Neural cell (in vitro differentiated cells): ENCODE measurements around the gene MARS1. TPM values are rescaled to one million over a fixed set of nuclear protein-coding genes. Genes with fewer than 3 reads are reported as not detected.
"Not testable (repeated sequence)": the region's sequence is repeated elsewhere in the genome, so short reads cannot be mapped to it uniquely, and the experiment has no call there.

Experiments used
- H2AFZ ChIP-seq: fragments of 200-600, 300-800 bp; sonication (generic), shearing (Covaris generic); 2 replicates; pipeline ENCODE4 v1.6.0; 2014; ENCODE audit warnings: low read depth, mild to moderate bottlenecking, antibody characterized with exemption, low read length, moderate library complexity
- H3F3A ChIP-seq: fragments of 200-600 bp; shearing (Covaris generic); 2 replicates; pipeline ENCODE4 v1.6.1; 2016; ENCODE audit warnings: mild to moderate bottlenecking, moderate library complexity, mixed read lengths, antibody characterized with exemption, low read length; ENCODE audit not compliant: insufficient read depth, poor library complexity, severe bottlenecking
- H3K27ac ChIP-seq: fragments of 200-600, 300-800 bp; sonication (generic), shearing (Covaris generic); 2 replicates; pipeline ENCODE4 v1.5.1; 2014; ENCODE audit warnings: mild to moderate bottlenecking, low read length, moderate library complexity
- H3K27me3 ChIP-seq: fragments of 300-800, 200-600 bp; sonication (generic), shearing (Covaris generic); 2 replicates; pipeline ENCODE4 v1.6.0; 2014; ENCODE audit warnings: mild to moderate bottlenecking, low read depth, low read length, moderate library complexity; ENCODE audit not compliant: insufficient read depth
- H3K36me3 ChIP-seq: fragments of 300-800, 200-600 bp; sonication (generic), shearing (Covaris generic); 2 replicates; pipeline ENCODE4 v1.5.1; 2014; ENCODE audit warnings: mild to moderate bottlenecking, antibody characterized with exemption, low read length, moderate library complexity; ENCODE audit not compliant: insufficient read depth
- H3K4me2 ChIP-seq: fragments of 300-800, 200-600 bp; sonication (generic), shearing (Covaris generic); 2 replicates; pipeline ENCODE4 v1.6.0; 2014; ENCODE audit warnings: mild to moderate bottlenecking, low read length
- H3K4me3 ChIP-seq: fragments of 300-800, 200-600 bp; sonication (generic), shearing (Covaris generic); 2 replicates; pipeline ENCODE4 v1.5.1; 2014; ENCODE audit warnings: mild to moderate bottlenecking, low read length, moderate library complexity
- H3K79me2 ChIP-seq: fragments of 200-600 bp; shearing (Covaris generic); replicated peaks from 2 replicates; pipeline ENCODE4 v1.6.0; 2014; ENCODE audit warnings: mild to moderate bottlenecking, low read length, moderate library complexity; ENCODE audit not compliant: insufficient read depth
- H3K9ac ChIP-seq: fragments of 300-800, 200-600 bp; sonication (generic), shearing (Covaris generic); 2 replicates; pipeline ENCODE4 v1.6.1; 2016; ENCODE audit warnings: mild to moderate bottlenecking, low read length, mixed read lengths
- H3K9me2 ChIP-seq: fragments of 200-600 bp; shearing (Covaris generic); 2 replicates; pipeline ENCODE4 v1.6.1; 2016; ENCODE audit warnings: mild to moderate bottlenecking, low read length, mixed read lengths; ENCODE audit not compliant: insufficient read depth
- H3K9me3 ChIP-seq: fragments of 200-600, 300-800 bp; sonication (generic), shearing (Covaris generic); 2 replicates; pipeline ENCODE4 v1.6.1; 2016; ENCODE audit warnings: mild to moderate bottlenecking, mixed run types, low read length, moderate library complexity, mixed read lengths
- H4K20me1 ChIP-seq: fragments of 200-600 bp; shearing (Covaris generic); 2 replicates; pipeline ENCODE4 v1.6.1; 2016; ENCODE audit warnings: mild to moderate bottlenecking, mixed run types; ENCODE audit not compliant: insufficient read depth
- EP300 ChIP-seq: fragments of 450-650 bp; conservative IDR thresholded peaks from 2 replicates; pipeline ENCODE4 v1.6.1; 2014; ENCODE audit warnings: antibody characterized with exemption, mild to moderate bottlenecking, moderate library complexity; ENCODE audit not compliant: poor library complexity, severe bottlenecking
- EZH2 ChIP-seq: fragments of 200-600, 300-800 bp; shearing (Covaris generic), sonication (generic); IDR thresholded peaks from 2 replicates; pipeline ENCODE4 v1.6.1; 2014; ENCODE audit warnings: antibody characterized with exemption, low read length, borderline replicate concordance, mild to moderate bottlenecking; ENCODE audit not compliant: insufficient read depth, poor library complexity, severe bottlenecking
- MXI1 ChIP-seq: fragments of 450-650 bp; conservative IDR thresholded peaks from 2 replicates; pipeline ENCODE4 v1.6.1; 2014; ENCODE audit warnings: antibody characterized with exemption, mild to moderate bottlenecking; ENCODE audit not compliant: poor library complexity, severe bottlenecking
- POLR2AphosphoS5 ChIP-seq: IDR thresholded peaks from 2 replicates; pipeline ENCODE4 v1.6.1; 2012
- RAD21 ChIP-seq: fragments of 450-650 bp; conservative IDR thresholded peaks from 2 replicates; pipeline ENCODE4 v1.6.1; 2014; ENCODE audit warnings: antibody characterized with exemption, mild to moderate bottlenecking, moderate library complexity
- SMC3 ChIP-seq: fragments of 450-650 bp; conservative IDR thresholded peaks from 2 replicates; pipeline ENCODE4 v1.6.1; 2014; ENCODE audit warnings: antibody characterized with exemption, mild to moderate bottlenecking, moderate library complexity; ENCODE audit not compliant: poor library complexity
- TAF1 ChIP-seq: IDR thresholded peaks from 2 replicates; pipeline ENCODE4 v1.6.1; 2012; ENCODE audit warnings: low read depth
- polyA plus RNA-seq: library from polyadenylated mRNA; depleted of rRNA; stranded (reverse); fragments of >200 nt; gene quantifications from 2 replicates; pipeline ENCODE4 v1.2.3, GENCODE V29; 2014
- TF ChIP-seq, protein P1 (sequence below): fragments of 450-650 bp; IDR thresholded peaks from 2 replicates; pipeline ENCODE4 v1.5.1; 2014; ENCODE audit warnings: antibody characterized with exemption, mild to moderate bottlenecking, moderate library complexity; ENCODE audit not compliant: poor library complexity, severe bottlenecking
- TF ChIP-seq, protein P2 (sequence below): IDR thresholded peaks from 2 replicates; pipeline ENCODE4 v1.6.1; 2012; ENCODE audit warnings: borderline replicate concordance

Gene MARS1
- polyA plus RNA-seq, 1 donor from 2014 or later, result 321 TPM

DNA sequence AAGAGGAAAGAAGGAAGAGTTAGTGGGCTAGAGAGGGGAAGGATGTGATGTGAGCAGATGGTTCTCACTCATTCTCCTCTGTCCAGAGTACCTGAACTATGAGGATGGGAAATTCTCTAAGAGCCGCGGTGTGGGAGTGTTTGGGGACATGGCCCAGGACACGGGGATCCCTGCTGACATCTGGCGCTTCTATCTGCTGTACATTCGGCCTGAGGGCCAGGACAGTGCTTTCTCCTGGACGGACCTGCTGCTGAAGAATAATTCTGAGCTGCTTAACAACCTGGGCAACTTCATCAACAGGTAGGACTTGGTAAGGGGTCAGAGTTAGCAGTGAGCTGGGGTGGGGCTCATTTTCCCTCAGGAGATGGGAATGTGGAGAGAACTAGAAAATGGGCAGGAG is 24.8 kb downstream of the MARS1 start:
- peaks cover 7% of the 10 kb centered on the region for H3K36me3 ChIP-seq
- H3K79me2 ChIP-seq, result no peaks in the 10 kb centered on the region
- H3F3A ChIP-seq, result no peaks in the 10 kb centered on the region
- H3K27ac ChIP-seq, result no peak overlapping the region
- no peaks in the 10 kb centered on the region for H3K9me3 ChIP-seq
- H3K4me2 ChIP-seq, result no peak overlapping the region
- TF ChIP-seq MXI1, result no peak
- no peak for TF ChIP-seq TAF1
- no peak for TF ChIP-seq POLR2AphosphoS5
- no peak for TF ChIP-seq RAD21
- TF ChIP-seq, protein P1, sequence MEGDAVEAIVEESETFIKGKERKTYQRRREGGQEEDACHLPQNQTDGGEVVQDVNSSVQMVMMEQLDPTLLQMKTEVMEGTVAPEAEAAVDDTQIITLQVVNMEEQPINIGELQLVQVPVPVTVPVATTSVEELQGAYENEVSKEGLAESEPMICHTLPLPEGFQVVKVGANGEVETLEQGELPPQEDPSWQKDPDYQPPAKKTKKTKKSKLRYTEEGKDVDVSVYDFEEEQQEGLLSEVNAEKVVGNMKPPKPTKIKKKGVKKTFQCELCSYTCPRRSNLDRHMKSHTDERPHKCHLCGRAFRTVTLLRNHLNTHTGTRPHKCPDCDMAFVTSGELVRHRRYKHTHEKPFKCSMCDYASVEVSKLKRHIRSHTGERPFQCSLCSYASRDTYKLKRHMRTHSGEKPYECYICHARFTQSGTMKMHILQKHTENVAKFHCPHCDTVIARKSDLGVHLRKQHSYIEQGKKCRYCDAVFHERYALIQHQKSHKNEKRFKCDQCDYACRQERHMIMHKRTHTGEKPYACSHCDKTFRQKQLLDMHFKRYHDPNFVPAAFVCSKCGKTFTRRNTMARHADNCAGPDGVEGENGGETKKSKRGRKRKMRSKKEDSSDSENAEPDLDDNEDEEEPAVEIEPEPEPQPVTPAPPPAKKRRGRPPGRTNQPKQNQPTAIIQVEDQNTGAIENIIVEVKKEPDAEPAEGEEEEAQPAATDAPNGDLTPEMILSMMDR, result no peak
- no peak for TF ChIP-seq EP300
- no peak for TF ChIP-seq EZH2
- TF ChIP-seq, protein P2, sequence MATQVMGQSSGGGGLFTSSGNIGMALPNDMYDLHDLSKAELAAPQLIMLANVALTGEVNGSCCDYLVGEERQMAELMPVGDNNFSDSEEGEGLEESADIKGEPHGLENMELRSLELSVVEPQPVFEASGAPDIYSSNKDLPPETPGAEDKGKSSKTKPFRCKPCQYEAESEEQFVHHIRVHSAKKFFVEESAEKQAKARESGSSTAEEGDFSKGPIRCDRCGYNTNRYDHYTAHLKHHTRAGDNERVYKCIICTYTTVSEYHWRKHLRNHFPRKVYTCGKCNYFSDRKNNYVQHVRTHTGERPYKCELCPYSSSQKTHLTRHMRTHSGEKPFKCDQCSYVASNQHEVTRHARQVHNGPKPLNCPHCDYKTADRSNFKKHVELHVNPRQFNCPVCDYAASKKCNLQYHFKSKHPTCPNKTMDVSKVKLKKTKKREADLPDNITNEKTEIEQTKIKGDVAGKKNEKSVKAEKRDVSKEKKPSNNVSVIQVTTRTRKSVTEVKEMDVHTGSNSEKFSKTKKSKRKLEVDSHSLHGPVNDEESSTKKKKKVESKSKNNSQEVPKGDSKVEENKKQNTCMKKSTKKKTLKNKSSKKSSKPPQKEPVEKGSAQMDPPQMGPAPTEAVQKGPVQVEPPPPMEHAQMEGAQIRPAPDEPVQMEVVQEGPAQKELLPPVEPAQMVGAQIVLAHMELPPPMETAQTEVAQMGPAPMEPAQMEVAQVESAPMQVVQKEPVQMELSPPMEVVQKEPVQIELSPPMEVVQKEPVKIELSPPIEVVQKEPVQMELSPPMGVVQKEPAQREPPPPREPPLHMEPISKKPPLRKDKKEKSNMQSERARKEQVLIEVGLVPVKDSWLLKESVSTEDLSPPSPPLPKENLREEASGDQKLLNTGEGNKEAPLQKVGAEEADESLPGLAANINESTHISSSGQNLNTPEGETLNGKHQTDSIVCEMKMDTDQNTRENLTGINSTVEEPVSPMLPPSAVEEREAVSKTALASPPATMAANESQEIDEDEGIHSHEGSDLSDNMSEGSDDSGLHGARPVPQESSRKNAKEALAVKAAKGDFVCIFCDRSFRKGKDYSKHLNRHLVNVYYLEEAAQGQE, result no peak
- no peak for TF ChIP-seq SMC3
- no peaks in the 10 kb centered on the region for H3K9me2 ChIP-seq
- no peak overlapping the region for H2AFZ ChIP-seq
- H3K4me3 ChIP-seq, result no peak overlapping the region
- no peaks in the 10 kb centered on the region for H3K27me3 ChIP-seq
- no peaks in the 10 kb centered on the region for H4K20me1 ChIP-seq
- H3K9ac ChIP-seq, result no peak overlapping the region

DNA sequence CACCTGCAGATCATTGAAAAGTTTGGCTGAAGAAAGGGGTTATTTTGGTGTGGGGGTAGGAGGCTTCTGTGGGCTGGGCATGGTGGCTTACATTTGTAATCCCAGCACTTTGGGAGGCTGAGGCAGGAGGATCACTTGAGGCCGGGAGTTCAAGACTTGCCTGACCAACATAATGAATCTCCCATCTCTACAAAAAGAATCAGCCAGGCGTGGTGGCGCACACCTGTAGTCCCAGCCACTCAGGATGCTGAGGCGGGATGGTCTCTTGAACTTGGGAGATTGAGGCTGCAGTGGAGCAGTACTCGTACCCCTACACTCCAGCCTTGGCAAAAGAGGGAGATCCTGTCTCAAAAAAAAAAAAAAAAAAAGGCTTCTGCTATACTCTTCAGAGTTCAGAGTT is 25.4 kb downstream of the MARS1 start:
- Histone ChIP-seq H3K9ac (no peak overlapping the region), H3K36me3 (peaks cover 7% of the 10 kb centered on the region), H3K27ac (no peak overlapping the region), H3K27me3 (no peaks in the 10 kb centered on the region), H3K9me2 (no peaks in the 10 kb centered on the region), H3K79me2 (peaks cover 4% of the 10 kb centered on the region), H2AFZ (no peak overlapping the region), H3F3A (no peaks in the 10 kb centered on the region), H3K9me3 (no peaks in the 10 kb centered on the region), H3K4me3 (no peak overlapping the region), H4K20me1 (no peaks in the 10 kb centered on the region), H3K4me2 (no peak overlapping the region)
- TF ChIP-seq, protein P2, result no peak

DNA sequence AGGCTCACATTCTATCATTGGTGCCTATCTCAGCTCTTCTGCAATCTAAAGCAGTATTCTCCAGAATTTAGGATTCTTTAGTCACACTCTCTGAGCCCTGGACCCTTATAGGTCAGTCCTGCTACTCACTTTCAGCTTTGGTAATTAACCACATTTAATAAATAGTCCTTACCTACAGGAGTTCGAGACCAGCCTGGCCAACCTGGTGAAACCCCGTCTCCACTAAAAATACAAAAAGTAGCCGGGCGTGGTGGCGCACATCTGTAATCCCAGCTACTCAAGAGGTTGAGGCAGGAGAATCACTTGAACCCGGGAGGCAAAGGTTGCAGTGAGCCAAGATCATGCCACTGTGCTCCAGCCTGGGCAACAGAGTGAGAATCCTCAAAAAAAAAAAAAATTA is 25.8 kb downstream of the MARS1 start:
- not testable (repeated sequence) for H3K4me3 ChIP-seq, H3K9me2 ChIP-seq, H3K4me2 ChIP-seq, H2AFZ ChIP-seq, H3K9me3 ChIP-seq, H3K79me2 ChIP-seq, H3F3A ChIP-seq, H4K20me1 ChIP-seq, H3K36me3 ChIP-seq, H3K27me3 ChIP-seq, H3K9ac ChIP-seq, H3K27ac ChIP-seq

DNA sequence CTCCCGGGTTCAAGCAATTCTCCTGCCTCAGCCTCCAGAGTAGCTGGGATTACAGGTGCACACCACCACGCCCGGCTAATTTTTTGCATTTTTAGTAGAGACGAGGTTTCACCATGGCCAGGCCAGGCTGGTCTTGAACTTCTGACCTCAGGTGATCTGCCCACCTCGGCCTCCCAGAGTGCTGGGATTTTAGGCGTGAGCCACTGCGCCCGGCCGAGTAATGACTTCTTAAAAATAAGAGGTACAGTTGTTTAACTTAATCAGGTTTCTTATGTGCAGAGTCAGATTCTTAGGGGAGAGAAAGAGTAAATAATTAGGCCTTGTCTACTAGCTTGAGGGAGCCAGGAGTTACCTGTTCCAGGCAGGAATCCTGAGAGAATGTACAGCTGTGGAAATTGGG is 26.4 kb downstream of the MARS1 start:
- H3K27ac ChIP-seq, H2AFZ ChIP-seq, H4K20me1 ChIP-seq, H3K9me2 ChIP-seq, H3K4me3 ChIP-seq, H3K9me3 ChIP-seq, H3K4me2 ChIP-seq, H3K9ac ChIP-seq, H3K36me3 ChIP-seq, H3K27me3 ChIP-seq, H3F3A ChIP-seq: not testable (repeated sequence)
- peaks cover 13% of the 10 kb centered on the region for H3K79me2 ChIP-seq
